ENCODE data around the gene ZNF488.

DNA sequence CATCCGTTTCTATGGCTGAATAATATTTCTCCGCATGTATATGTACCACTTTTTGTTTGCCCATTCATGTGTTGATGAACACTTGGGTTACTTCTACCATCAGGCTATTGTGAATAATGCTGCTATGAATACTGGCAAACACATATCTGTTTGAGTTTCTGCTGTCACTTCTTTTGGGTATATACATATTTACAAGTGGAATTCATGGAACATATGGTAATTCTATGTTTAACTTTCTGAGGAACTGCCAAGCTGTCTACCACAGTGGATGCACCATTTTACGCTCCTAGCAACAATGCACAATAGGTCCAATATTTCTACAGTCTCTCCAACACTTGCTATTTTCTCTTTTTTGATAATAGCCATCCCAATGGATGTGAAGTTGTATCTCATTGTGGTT, 5.5 kb upstream of the ZNF488 start:
- TF ChIP-seq POLR2A (IDR thresholded peaks at IDR 0.05) (no peak), CTCF (IDR thresholded peaks at IDR 0.05) (no peak)
